B cell (primary cell): ENCODE measurements around the gene MINDY4B. TPM values are rescaled to one million over a fixed set of nuclear protein-coding genes. Genes with fewer than 3 reads are reported as not detected.

Experiments used
- ATAC-seq: fragments of 200-7000 bp; cut with Tn5 transposase; one replicate; pipeline ENCODE4 v1.10.0; 2021; ENCODE audit warnings: low read depth, mild to moderate bottlenecking, moderate number of reproducible peaks, moderate library complexity
- CTCF ChIA-PET: fragments of 350-600 bp; sonication (Branson Sonifier 250); formaldehyde crosslinking; loops from one replicate; lab custom pipeline; 2021; ENCODE audit warnings: antibody characterized with exemption, inconsistent platforms; lab: Charles Lee
- POLR2A ChIA-PET: fragments of 350-600 bp; sonication (Branson Sonifier 250); formaldehyde crosslinking; loops from one replicate; lab custom pipeline; 2021; ENCODE audit warnings: antibody characterized with exemption; lab: Charles Lee
- DNase-seq: peaks from one replicate; pipeline ENCODE4 v3.0.0; 2013
- H2AFZ ChIP-seq: 2 replicates; pipeline ENCODE4 v1.6.1; 2012; ENCODE audit warnings: mild to moderate bottlenecking, low read depth, low read length; ENCODE audit not compliant: insufficient read depth, poor library complexity, severe bottlenecking
- H3K27ac ChIP-seq, 2 donors: 1 replicate in 1 of 2; 2 replicates in 1 of 2; pipeline ENCODE4 v1.5.1; 2012 to 2013; ENCODE audit warnings: low read length in 2 of 2, mild to moderate bottlenecking in 2 of 2, moderate library complexity in 1 of 2
- H3K27me3 ChIP-seq, 4 experiments: fragments of 200-600 bp in 1 of 4; sonication (generic) in 1 of 4; replicated peaks in 1 of 4; 1 replicate in 2 of 4; 2 replicates in 2 of 4; pipeline versions ENCODE4 v1.6.1 to v1.7.0; 2013 to 2016; ENCODE audit warnings: low read length in 3 of 4, mild to moderate bottlenecking in 2 of 4, mixed read lengths in 1 of 4, moderate library complexity in 1 of 4; ENCODE audit not compliant: insufficient read depth in 4 of 4, control insufficient read depth in 3 of 4; ENCODE audit errors: control extremely low read depth in 1 of 4
- H3K36me3 ChIP-seq, 2 experiments: replicated peaks in 1 of 2; 1 replicate in 1 of 2; 2 replicates in 1 of 2; pipeline versions ENCODE4 v1.6.1 to v1.7.1; 2013; ENCODE audit warnings: low read length in 1 of 2; ENCODE audit not compliant: insufficient read depth in 2 of 2, control insufficient read depth in 1 of 2; ENCODE audit errors: control extremely low read depth in 1 of 2, extremely low read depth in 1 of 2
- H3K4me1 ChIP-seq, 2 donors: fragments of 200-600 bp in 1 of 2; sonication (generic) in 1 of 2; 1 replicate in 1 of 2; 2 replicates in 1 of 2; pipeline versions ENCODE4 v1.5.1 to v1.6.1; 2013 to 2017; ENCODE audit warnings: low read length in 2 of 2; ENCODE audit not compliant: control insufficient read depth in 2 of 2, insufficient read depth in 2 of 2
- H3K4me2 ChIP-seq: replicated peaks from 2 replicates; pipeline ENCODE3; 2012; ENCODE audit warnings: mild to moderate bottlenecking, low read depth, low read length; ENCODE audit not compliant: poor library complexity, severe bottlenecking
- H3K4me3 ChIP-seq, 5 experiments: fragments of 200-600 bp in 1 of 5; sonication (generic) in 1 of 5; 1 replicate in 3 of 5; 2 replicates in 2 of 5; pipeline versions ENCODE4 v1.5.1 to v1.7.0; 2011 to 2016; ENCODE audit warnings: low read length in 4 of 5, mild to moderate bottlenecking in 4 of 5, low read depth in 2 of 5, control low read depth in 1 of 5, moderate library complexity in 1 of 5; ENCODE audit not compliant: insufficient read depth in 1 of 5; ENCODE audit errors: control extremely low read depth in 1 of 5, extremely low read depth in 1 of 5
- H3K79me2 ChIP-seq: fragments of 200-600 bp; sonication (generic); one replicate; pipeline ENCODE4 v1.6.0; 2016; ENCODE audit warnings: low read length; ENCODE audit not compliant: control insufficient read depth, insufficient read depth
- H3K9ac ChIP-seq: fragments of 200-600 bp; sonication (generic); 2 replicates; pipeline ENCODE4 v1.6.1; 2017; ENCODE audit warnings: mild to moderate bottlenecking, low read length, moderate library complexity
- H3K9me3 ChIP-seq, 3 donors: one replicate each; pipeline versions ENCODE4 v1.6.1 to v1.7.1; 2013; ENCODE audit warnings: low read length in 2 of 3; ENCODE audit not compliant: control insufficient read depth in 2 of 3, insufficient read depth in 1 of 3; ENCODE audit errors: control extremely low read depth in 1 of 3
- H4K20me1 ChIP-seq: 2 replicates; pipeline ENCODE4 v1.6.0; 2012; ENCODE audit warnings: mild to moderate bottlenecking, low read length; ENCODE audit not compliant: insufficient read depth, control insufficient read depth, poor library complexity, severe bottlenecking
- H3K27ac Mint-ChIP-seq: one replicate; pipeline ENCODE4 v1.8.0; 2021; ENCODE audit warnings: mixed read lengths
- H3K27me3 Mint-ChIP-seq: one replicate; pipeline ENCODE4 v1.8.0; 2021; ENCODE audit warnings: mixed read lengths
- H3K4me1 Mint-ChIP-seq: one replicate; pipeline ENCODE4 v1.8.0; 2021; ENCODE audit warnings: mixed read lengths
- H3K4me3 Mint-ChIP-seq: one replicate; pipeline ENCODE4 v1.8.0; 2021; ENCODE audit warnings: mixed read lengths
- H3K9me3 Mint-ChIP-seq: one replicate; pipeline ENCODE4 v1.8.0; 2022; ENCODE audit warnings: mixed read lengths; ENCODE audit not compliant: insufficient read depth
- CTCF ChIP-seq: fragments of 200-600 bp; IDR thresholded peaks from one replicate; pipeline ENCODE4 v1.8.0; 2022; ENCODE audit warnings: antibody characterized with exemption, mild to moderate bottlenecking
- EZH2 ChIP-seq: IDR thresholded peaks from 2 replicates; pipeline ENCODE4 v1.6.1; 2012; ENCODE audit warnings: borderline replicate concordance, low read depth, mild to moderate bottlenecking, moderate library complexity, low read length; ENCODE audit not compliant: insufficient read depth, poor library complexity, severe bottlenecking
- WGBS: methylation state at CpG from one replicate; pipeline ENCODE4 v1.1.5; 2013; ENCODE audit warnings: missing lambda C conversion rate; ENCODE audit not compliant: insufficient coverage; 5-methylcytosine and 5-hydroxymethylcytosine counted together
- intact Hi-C: fragments of 100-400 bp; cut with micrococcal nuclease; formaldehyde crosslinking; loops from one replicate; pipeline ENCODE4 v1.10.0; 2022
- polyA plus RNA-seq: library from polyadenylated mRNA; depleted of rRNA; stranded (reverse); fragments of >200 nt; gene quantifications from 2 replicates; pipeline ENCODE4 v1.2.3, GENCODE V29; 2012
- total RNA-seq, 2 donors: library from RNA; stranded (reverse); fragments of 120-200 nt in 1 of 2; gene quantifications; 1 replicate in 1 of 2; 2 replicates in 1 of 2; pipeline versions ENCODE4 v1.2.3 to v1.2.4, GENCODE V29; 2013 to 2022

MINDY4B gene
- total and polyA plus RNA-seq, 2 donors (not counting 1 experiment from before 2014, with no cell fraction given), result not detected

- WGBS, result 100% methylated on average over 1 of the region's 1 CpG
- CTCF ChIA-PET, result no interaction called here
- DNase-seq (no peak), ATAC-seq (no peak)
- Histone ChIP-seq H4K20me1 (no peaks in the 10 kb centered on the region), H3K4me2 (no peak overlapping the region), H3K4me3 (no peak overlapping the region), H2AFZ (no peak overlapping the region), H3K36me3 (no peaks in the 10 kb centered on the region), H3K9me3 (no peaks in the 10 kb centered on the region), H3K9ac (no peak overlapping the region), H3K27ac (no peak overlapping the region), H3K4me1 (no peaks in the 10 kb centered on the region), H3K79me2 (no peaks in the 10 kb centered on the region), H3K27me3 (no peaks in the 10 kb centered on the region)
- peaks cover 13% of the 10 kb centered on the region for H3K27me3 Mint-ChIP-seq
- intact Hi-C loops, result no loop called here
- H3K9me3 Mint-ChIP-seq, result no peaks in the 10 kb centered on the region
- TF ChIP-seq CTCF, result no peak
- no peak for TF ChIP-seq EZH2
- H3K27ac Mint-ChIP-seq, result no peak overlapping the region
- no peaks in the 10 kb centered on the region for H3K4me1 Mint-ChIP-seq
- POLR2A ChIA-PET, result no interaction called here
- no peak overlapping the region for H3K4me3 Mint-ChIP-seq
Observed at GRCh38 chr3:150828261-150828660, 77.0 kb downstream of the MINDY4B start.

GRCh38 chr3:150826466-150827282 is 78.6 kb downstream of the MINDY4B start:
- Histone ChIP-seq H3K9ac (no peak overlapping the region), H3K4me1 (no peaks in the 10 kb centered on the region), H3K79me2 (no peaks in the 10 kb centered on the region), H3K27me3 (no peaks in the 10 kb centered on the region), H3K36me3 (no peaks in the 10 kb centered on the region), H3K4me3 (no peak overlapping the region), H3K27ac (no peak overlapping the region), H2AFZ (no peak overlapping the region), H3K9me3 (no peaks in the 10 kb centered on the region), H4K20me1 (no peaks in the 10 kb centered on the region), H3K4me2 (no peak overlapping the region)
- H3K9me3 Mint-ChIP-seq, result no peaks in the 10 kb centered on the region
- CTCF ChIA-PET, result no interaction called here
- 95% methylated on average over 9 of the region's 12 CpGs for WGBS
- no peak overlapping the region for H3K27ac Mint-ChIP-seq
- POLR2A ChIA-PET, result no interaction called here
- H3K4me1 Mint-ChIP-seq, result no peaks in the 10 kb centered on the region
- H3K27me3 Mint-ChIP-seq, result peaks cover 13% of the 10 kb centered on the region
- no peak overlapping the region for H3K4me3 Mint-ChIP-seq
- ATAC-seq (no peak), DNase-seq (no peak)
- no peak for TF ChIP-seq CTCF
- TF ChIP-seq EZH2, result no peak
- intact Hi-C loops, result no loop called here
